Esophagus muscularis mucosa (tissue), 4 donors: Measurements from ENCODE around the gene SETMAR. TPM values are rescaled to one million over a fixed set of nuclear protein-coding genes. Genes with fewer than 3 reads are reported as not detected.

Experiments
- DNase-seq: peaks from one replicate; pipeline ENCODE4 v3.0.0-alpha.2; 2017; ENCODE audit errors: extremely low spot score
- H3K27ac ChIP-seq, 4 donors: fragments of 200-600 bp; sonication (generic); replicated peaks in 1 of 4; 1 replicate in 3 of 4; 2 replicates in 1 of 4; pipeline ENCODE4 v1.5.1; 2016 to 2019; ENCODE audit warnings: mild to moderate bottlenecking in 1 of 4
- H3K27me3 ChIP-seq, 4 donors: fragments of 200-600 bp; sonication (generic); one replicate each; pipeline versions ENCODE4 v1.5.1 to v1.6.0; 2016 to 2019
- H3K36me3 ChIP-seq, 4 donors: fragments of 200-600 bp; sonication (generic); one replicate each; pipeline ENCODE4 v1.5.1; 2016 to 2019
- H3K4me1 ChIP-seq, 4 donors: fragments of 200-600 bp; sonication (generic); one replicate each; pipeline ENCODE4 v1.5.1; 2016 to 2019
- H3K4me3 ChIP-seq, 4 donors: fragments of 200-600 bp; sonication (generic); 1 replicate in 2 of 4; 2 replicates in 2 of 4; pipeline ENCODE4 v1.5.1; 2016 to 2019; ENCODE audit warnings: mild to moderate bottlenecking in 4 of 4, moderate library complexity in 1 of 4
- H3K9me3 ChIP-seq, 4 donors: fragments of 200-600 bp; sonication (generic); 1 replicate in 3 of 4; 2 replicates in 1 of 4; pipeline ENCODE4 v1.5.1; 2016 to 2019
- CTCF ChIP-seq, 3 experiments: fragments of 200-600 bp in 2 of 3; fragments of 450-650 bp in 1 of 3; sonication (generic) in 2 of 3; IDR thresholded peaks; one replicate each; pipeline ENCODE4 v1.5.1; 2017 to 2019; ENCODE audit warnings: antibody characterized with exemption in 3 of 3, mild to moderate bottlenecking in 2 of 3, moderate library complexity in 1 of 3
- EP300 ChIP-seq: sonication (generic); formaldehyde crosslinking; IDR thresholded peaks from one replicate; pipeline ENCODE4 v1.6.1; 2017; ENCODE audit warnings: antibody characterized with exemption
- POLR2A ChIP-seq: fragments of 450-650 bp; IDR thresholded peaks from one replicate; pipeline ENCODE4 v1.6.1; 2017; ENCODE audit warnings: antibody characterized with exemption, moderate library complexity, mild to moderate bottlenecking, low read depth
- POLR2AphosphoS5 ChIP-seq, 2 donors: sonication (generic); formaldehyde crosslinking; IDR thresholded peaks; one replicate each; pipeline ENCODE4 v1.6.1; 2017; ENCODE audit warnings: antibody characterized with exemption in 2 of 2
- WGBS: methylation state at CpG from one replicate; pipeline ENCODE4 v1.1.5; 2018; 5-methylcytosine and 5-hydroxymethylcytosine counted together
- intact Hi-C: fragments of 100-400 bp; cut with DNase I; formaldehyde crosslinking; loops from one replicate; pipeline ENCODE4 v1.15.1; 2023
- total RNA-seq, 4 donors: library from RNA; depleted of rRNA; stranded (reverse); fragments of >200 nt; gene quantifications; one replicate each; pipeline versions ENCODE4 v1.1.0 to v1.2.1, GENCODE V29; 2016

Gene SETMAR
- total RNA-seq = 10 to 100 TPM; 28.5 to 42.6 (median 31.4) TPM

GRCh38 chr3:4303187-4304123, at the start of gene SETMAR:
SETMAR (plus strand) TSS chr3:4303369; CDS start chr3:4303371, 2 bp downstream.
- Histone ChIP-seq H3K27me3 (no peaks in the 10 kb centered on the region), H3K9me3 (no peaks in the 10 kb centered on the region), H3K4me1 (peaks cover 34 to 55% (median 52%) of the 10 kb centered on the region in 4 donors), H3K27ac (peak within 1 kb of the TSS; percentile 89 to 94 (median 92)), H3K4me3 (peak within 1 kb of the TSS; percentile 63 to 78 (median 75)), H3K36me3 (no peaks in the 10 kb centered on the region)
- 2% methylated on average over 39 of the region's 62 CpGs for WGBS
- TF ChIP-seq CTCF (IDR thresholded peaks at IDR 0.05) (no peak), POLR2A (peak; percentile 70), POLR2AphosphoS5 (IDR thresholded peaks at IDR 0.05) (peak; percentile 75 to 90), EP300 (no peak)
- intact Hi-C loops = no loop called here
- DNase-seq = peak; percentile 96

GRCh38 chr3:4261406-4261805, 41.8 kb upstream of the SETMAR start:
- DNase-seq = no peak
- Histone ChIP-seq H3K36me3 (no peaks in the 10 kb centered on the region), H3K4me3 (no peak overlapping the region), H3K27me3 (no peaks in the 10 kb centered on the region), H3K9me3 (no peaks in the 10 kb centered on the region), H3K27ac (no peak overlapping the region), H3K4me1 (no peaks in the 10 kb centered on the region)
- 71% methylated on average over 6 of the region's 6 CpGs for WGBS
- intact Hi-C loops = no loop called here
- TF ChIP-seq CTCF (IDR thresholded peaks at IDR 0.05) = no peak
- no peak for TF ChIP-seq EP300
- no peak for TF ChIP-seq POLR2AphosphoS5 (IDR thresholded peaks at IDR 0.05)
- no peak for TF ChIP-seq POLR2A

DNA sequence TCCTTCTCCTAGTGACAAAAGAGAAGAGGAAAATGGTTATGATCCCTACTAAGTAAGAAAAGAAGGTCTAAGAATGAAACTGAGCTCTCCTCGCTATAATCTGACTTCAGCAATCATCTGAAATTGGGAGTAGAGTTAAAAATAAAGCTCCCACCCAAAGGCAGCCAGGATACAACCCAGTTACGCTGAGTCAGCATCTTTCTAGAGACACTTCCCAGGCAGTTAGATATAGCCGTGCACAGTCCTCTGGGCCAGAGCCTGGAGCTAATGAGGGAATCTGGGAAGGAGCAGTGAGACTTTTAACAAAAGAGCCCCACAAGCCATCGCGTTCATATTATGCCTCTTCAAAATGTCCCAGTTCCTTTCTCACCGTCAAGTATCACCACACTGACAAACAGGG, 39.1 kb upstream of the SETMAR start:
- H3K27me3 ChIP-seq = no peaks in the 10 kb centered on the region
- no peak for DNase-seq
- no peak overlapping the region for H3K27ac ChIP-seq
- no peaks in the 10 kb centered on the region for H3K36me3 ChIP-seq
- intact Hi-C loops = no loop called here
- no peaks in the 10 kb centered on the region for H3K4me1 ChIP-seq
- H3K9me3 ChIP-seq = no peaks in the 10 kb centered on the region
- WGBS = 81% methylated on average over 6 of the region's 6 CpGs
- no peak overlapping the region for H3K4me3 ChIP-seq
- no peak for TF ChIP-seq CTCF (IDR thresholded peaks at IDR 0.05)
- no peak for TF ChIP-seq POLR2A

DNA sequence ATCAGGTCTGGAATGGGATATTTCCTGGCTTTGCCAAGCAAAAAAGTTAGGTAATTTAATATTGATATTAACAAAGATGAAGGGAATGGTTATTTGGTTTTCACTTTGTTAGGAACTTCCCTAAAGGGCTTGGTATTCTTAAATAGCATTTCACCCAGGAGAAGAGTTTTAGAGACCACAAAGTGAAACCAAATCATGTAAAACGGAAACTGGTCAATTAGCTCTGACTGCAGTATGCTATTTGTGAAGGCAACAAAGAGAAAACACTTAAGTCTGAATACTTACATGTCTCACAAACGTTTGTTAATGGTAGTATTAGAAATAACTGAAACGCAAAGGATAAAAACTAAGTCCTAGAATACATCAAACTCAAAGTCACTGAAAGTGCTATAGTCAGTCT, 32.4 kb upstream of the SETMAR start:
- TF ChIP-seq POLR2AphosphoS5 (IDR thresholded peaks at IDR 0.05) (no peak), CTCF (IDR thresholded peaks at IDR 0.05) (no peak), EP300 (no peak), POLR2A (no peak)
- H3K27ac ChIP-seq = no peak overlapping the region
- H3K4me1 ChIP-seq = peaks cover 0 to 12% (median 9%) of the 10 kb centered on the region in 4 donors
- H3K4me3 ChIP-seq = no peak overlapping the region
- no peaks in the 10 kb centered on the region for H3K9me3 ChIP-seq
- WGBS = 49% methylated on average over 3 of the region's 3 CpGs
- no peaks in the 10 kb centered on the region for H3K36me3 ChIP-seq
- no peaks in the 10 kb centered on the region for H3K27me3 ChIP-seq
- no peak for DNase-seq
- intact Hi-C loops = no loop called here
